GM10266 (cell line): ENCODE results near the gene BAIAP2.

Experiments
- DNase-seq: peaks from one replicate; pipeline ENCODE4 v3.0.0; 2012; ENCODE audit errors: extremely low spot score
- CTCF ChIP-seq: IDR thresholded peaks from 2 replicates; pipeline ENCODE4 v1.5.1; 2012; ENCODE audit warnings: mild to moderate bottlenecking, low read depth; ENCODE audit not compliant: control insufficient read depth, insufficient read depth; ENCODE audit errors: missing control alignments

The BAIAP2 gene

GRCh38 chr17:81166033-81166492 is 131.1 kb downstream of the BAIAP2 start, which contains the start of gene AATK:
AATK (minus strand) TSS chr17:81166221; CDS start chr17:81165992, 229 bp downstream.
- no peak for DNase-seq
- no peak for TF ChIP-seq CTCF
